ENCODE data around the gene ZNF653.
A peak's percentile ranks its signal among the peaks of the same experiment; 100 is the strongest.

ZNF653 gene

GRCh38 chr19:11513946-11514345, 8.3 kb upstream of the ZNF653 start:
- no peaks in the 10 kb centered on the region for H3K27me3 ChIP-seq (ENCODE audit: control insufficient read depth, insufficient read depth, low read length, poor library complexity, severe bottlenecking)
- no peaks in the 10 kb centered on the region for H3K9me3 ChIP-seq (ENCODE audit: control insufficient read depth, low read length)
- H3K27ac ChIP-seq (ENCODE audit: insufficient read depth, low read depth, low read length, poor library complexity, severe bottlenecking), result no peak overlapping the region
- 95 to 96% methylated on average over 20 of the region's 20 CpGs for WGBS, 2 experiments
- peaks cover 6% of the 10 kb centered on the region for H3K36me3 ChIP-seq (ENCODE audit: control insufficient read depth, insufficient read depth, low read length)
- no peak overlapping the region for H3K4me3 ChIP-seq (ENCODE audit: insufficient read depth, low read depth, low read length)
- no peaks in the 10 kb centered on the region for H3K4me1 ChIP-seq (ENCODE audit: control insufficient read depth, insufficient read depth, low read length)

GRCh38 chr19:11510444-11510843, 4.8 kb upstream of the ZNF653 start:
- 93 to 96% methylated on average over 8 of the region's 8 CpGs for WGBS, 2 experiments
- Histone ChIP-seq H3K4me3 (ENCODE audit: insufficient read depth, low read depth, low read length) (no peak overlapping the region), H3K36me3 (ENCODE audit: control insufficient read depth, insufficient read depth, low read length) (peaks cover 6% of the 10 kb centered on the region), H3K9me3 (ENCODE audit: control insufficient read depth, low read length) (no peaks in the 10 kb centered on the region), H3K27me3 (ENCODE audit: control insufficient read depth, insufficient read depth, low read length, poor library complexity, severe bottlenecking) (no peaks in the 10 kb centered on the region), H3K4me1 (ENCODE audit: control insufficient read depth, insufficient read depth, low read length) (peaks cover 9% of the 10 kb centered on the region), H3K27ac (ENCODE audit: insufficient read depth, low read depth, low read length, poor library complexity, severe bottlenecking) (no peak overlapping the region)

- no peaks in the 10 kb centered on the region for H3K36me3 ChIP-seq (ENCODE audit: control insufficient read depth, insufficient read depth, low read length)
- 93 to 94% methylated on average over 18 of the region's 18 CpGs for WGBS, 2 experiments
- H3K4me3 ChIP-seq (ENCODE audit: insufficient read depth, low read depth, low read length), result no peak overlapping the region
- H3K27me3 ChIP-seq (ENCODE audit: control insufficient read depth, insufficient read depth, low read length, poor library complexity, severe bottlenecking), result no peaks in the 10 kb centered on the region
- H3K27ac ChIP-seq (ENCODE audit: insufficient read depth, low read depth, low read length, poor library complexity, severe bottlenecking), result no peak overlapping the region
- H3K4me1 ChIP-seq (ENCODE audit: control insufficient read depth, insufficient read depth, low read length), result peaks cover 9% of the 10 kb centered on the region
- H3K9me3 ChIP-seq (ENCODE audit: control insufficient read depth, low read length), result no peaks in the 10 kb centered on the region
Measured at GRCh38 chr19:11507370-11508078, 1.9 kb upstream of the ZNF653 start.

- Histone ChIP-seq H3K9me3 (ENCODE audit: control insufficient read depth, low read length) (no peaks in the 10 kb centered on the region), H3K36me3 (ENCODE audit: control insufficient read depth, insufficient read depth, low read length) (no peaks in the 10 kb centered on the region), H3K27ac (ENCODE audit: insufficient read depth, low read depth, low read length, poor library complexity, severe bottlenecking) (no peak overlapping the region), H3K4me1 (ENCODE audit: control insufficient read depth, insufficient read depth, low read length) (peaks cover 9% of the 10 kb centered on the region), H3K27me3 (ENCODE audit: control insufficient read depth, insufficient read depth, low read length, poor library complexity, severe bottlenecking) (no peaks in the 10 kb centered on the region), H3K4me3 (ENCODE audit: insufficient read depth, low read depth, low read length) (no peak overlapping the region)
- WGBS, 2 experiments, result 95% methylated on average over 6 of the region's 6 CpGs
Measured at GRCh38 chr19:11506967-11507366, 1.3 kb upstream of the ZNF653 start.

- Histone ChIP-seq H3K27me3 (ENCODE audit: control insufficient read depth, insufficient read depth, low read length, poor library complexity, severe bottlenecking) (no peaks in the 10 kb centered on the region), H3K4me3 (ENCODE audit: insufficient read depth, low read depth, low read length) (peak overlapping the region; percentile 78), H3K27ac (ENCODE audit: insufficient read depth, low read depth, low read length, poor library complexity, severe bottlenecking) (peak overlapping the region; percentile 26), H3K9me3 (ENCODE audit: control insufficient read depth, low read length) (no peaks in the 10 kb centered on the region), H3K4me1 (ENCODE audit: control insufficient read depth, insufficient read depth, low read length) (peaks cover 9% of the 10 kb centered on the region), H3K36me3 (ENCODE audit: control insufficient read depth, insufficient read depth, low read length) (no peaks in the 10 kb centered on the region)
- WGBS, 2 experiments, result 72 to 76% methylated on average over 20 of the region's 20 CpGs
Measured at GRCh38 chr19:11506101-11506555, 489 bp upstream of the ZNF653 start.

GRCh38 chr19:11505032-11505503, 571 bp downstream of the ZNF653 start:
- Histone ChIP-seq H3K4me3 (ENCODE audit: insufficient read depth, low read depth, low read length) (peak overlapping the region; percentile 78), H3K36me3 (ENCODE audit: control insufficient read depth, insufficient read depth, low read length) (no peaks in the 10 kb centered on the region), H3K27ac (ENCODE audit: insufficient read depth, low read depth, low read length, poor library complexity, severe bottlenecking) (peak overlapping the region; percentile 91), H3K9me3 (ENCODE audit: control insufficient read depth, low read length) (no peaks in the 10 kb centered on the region), H3K27me3 (ENCODE audit: control insufficient read depth, insufficient read depth, low read length, poor library complexity, severe bottlenecking) (no peaks in the 10 kb centered on the region), H3K4me1 (ENCODE audit: control insufficient read depth, insufficient read depth, low read length) (peaks cover 9% of the 10 kb centered on the region)
- WGBS, 2 experiments, result 0% methylated on average over 33 of the region's 33 CpGs

- Histone ChIP-seq H3K36me3 (ENCODE audit: control insufficient read depth, insufficient read depth, low read length) (no peaks in the 10 kb centered on the region), H3K27ac (ENCODE audit: insufficient read depth, low read depth, low read length, poor library complexity, severe bottlenecking) (no peak overlapping the region), H3K9me3 (ENCODE audit: control insufficient read depth, low read length) (no peaks in the 10 kb centered on the region), H3K4me3 (ENCODE audit: insufficient read depth, low read depth, low read length) (peak overlapping the region; percentile 78), H3K27me3 (ENCODE audit: control insufficient read depth, insufficient read depth, low read length, poor library complexity, severe bottlenecking) (no peaks in the 10 kb centered on the region), H3K4me1 (ENCODE audit: control insufficient read depth, insufficient read depth, low read length) (peaks cover 9% of the 10 kb centered on the region)
- 68 to 69% methylated on average over 7 of the region's 7 CpGs for WGBS, 2 experiments
Measured at GRCh38 chr19:11504502-11505031, 1.1 kb downstream of the ZNF653 start.

- no peaks in the 10 kb centered on the region for H3K9me3 ChIP-seq (ENCODE audit: control insufficient read depth, low read length)
- no peak overlapping the region for H3K4me3 ChIP-seq (ENCODE audit: insufficient read depth, low read depth, low read length)
- H3K27ac ChIP-seq (ENCODE audit: insufficient read depth, low read depth, low read length, poor library complexity, severe bottlenecking), result no peak overlapping the region
- H3K4me1 ChIP-seq (ENCODE audit: control insufficient read depth, insufficient read depth, low read length), result no peaks in the 10 kb centered on the region
- H3K36me3 ChIP-seq (ENCODE audit: control insufficient read depth, insufficient read depth, low read length), result peaks cover 5% of the 10 kb centered on the region
- 93% methylated on average over 7 of the region's 7 CpGs for WGBS, 2 experiments
- no peaks in the 10 kb centered on the region for H3K27me3 ChIP-seq (ENCODE audit: control insufficient read depth, insufficient read depth, low read length, poor library complexity, severe bottlenecking)
Measured at GRCh38 chr19:11499890-11500420, 5.7 kb downstream of the ZNF653 start.

GRCh38 chr19:11499220-11499726, 6.4 kb downstream of the ZNF653 start:
- WGBS, 2 experiments, result 94 to 95% methylated on average over 6 of the region's 6 CpGs
- H3K27me3 ChIP-seq (ENCODE audit: control insufficient read depth, insufficient read depth, low read length, poor library complexity, severe bottlenecking), result no peaks in the 10 kb centered on the region
- H3K4me1 ChIP-seq (ENCODE audit: control insufficient read depth, insufficient read depth, low read length), result no peaks in the 10 kb centered on the region

GRCh38 chr19:11496391-11497163, 9.1 kb downstream of the ZNF653 start:
- no peaks in the 10 kb centered on the region for H3K9me3 ChIP-seq (ENCODE audit: control insufficient read depth, low read length)
- H3K4me3 ChIP-seq (ENCODE audit: insufficient read depth, low read depth, low read length), result no peak overlapping the region
- peaks cover 5% of the 10 kb centered on the region for H3K36me3 ChIP-seq (ENCODE audit: control insufficient read depth, insufficient read depth, low read length)
- H3K27ac ChIP-seq (ENCODE audit: insufficient read depth, low read depth, low read length, poor library complexity, severe bottlenecking), result no peak overlapping the region
- 68 to 69% methylated on average over 17 of the region's 17 CpGs for WGBS, 2 experiments
- H3K4me1 ChIP-seq (ENCODE audit: control insufficient read depth, insufficient read depth, low read length), result no peaks in the 10 kb centered on the region
- H3K27me3 ChIP-seq (ENCODE audit: control insufficient read depth, insufficient read depth, low read length, poor library complexity, severe bottlenecking), result no peaks in the 10 kb centered on the region

More at GRCh38 chr19:11499220-11499726, 6.4 kb downstream of the ZNF653 start:
- no peaks in the 10 kb centered on the region for H3K9me3 ChIP-seq (ENCODE audit: control insufficient read depth, low read length)
- H3K4me3 ChIP-seq (ENCODE audit: insufficient read depth, low read depth, low read length), result no peak overlapping the region
- peaks cover 5% of the 10 kb centered on the region for H3K36me3 ChIP-seq (ENCODE audit: control insufficient read depth, insufficient read depth, low read length)
- no peak overlapping the region for H3K27ac ChIP-seq (ENCODE audit: insufficient read depth, low read depth, low read length, poor library complexity, severe bottlenecking)

All from ectodermal cell (in vitro differentiated cells).